ENCODE measurements around the gene TRPM3.
"Not testable (repeated sequence)": the region's sequence is repeated elsewhere in the genome, so short reads cannot be mapped to it uniquely, and the experiment has no call there.

Gene TRPM3

GRCh38 chr9:71004196-71004595 lies 117.2 kb downstream of the TRPM3 start:
- FAIRE-seq, result no peak
- no peak for DNase-seq (ENCODE audit: extremely low spot score, insufficient read length, low read depth)

- DNase-seq (ENCODE audit: extremely low spot score, insufficient read length, low read depth), result no peak
- no peak for FAIRE-seq
These were observed 118.1 kb downstream of the TRPM3 start for GRCh38 chr9:71003346-71003745.

- no peak for DNase-seq (ENCODE audit: extremely low spot score, insufficient read length, low read depth)
These were observed 119.5 kb downstream of the TRPM3 start for GRCh38 chr9:71001780-71002386.

GRCh38 chr9:70998962-70999361 lies 122.5 kb downstream of the TRPM3 start:
- DNase-seq (ENCODE audit: extremely low spot score, insufficient read length, low read depth) (no peak), FAIRE-seq (no peak)

More at GRCh38 chr9:71001780-71002386, 119.5 kb downstream of the TRPM3 start:
- FAIRE-seq, result peak; percentile 72

GRCh38 chr9:70995511-70995910 lies 125.9 kb downstream of the TRPM3 start:
- no peak for FAIRE-seq
- DNase-seq (ENCODE audit: extremely low spot score, insufficient read length, low read depth), result no peak

GRCh38 chr9:70994582-70994981 lies 126.8 kb downstream of the TRPM3 start:
- DNase-seq (ENCODE audit: extremely low spot score, insufficient read length, low read depth) (no peak), FAIRE-seq (no peak)

GRCh38 chr9:70988551-70988950 lies 132.9 kb downstream of the TRPM3 start:
- FAIRE-seq, result no peak
- DNase-seq (ENCODE audit: extremely low spot score, insufficient read length, low read depth), result no peak

GRCh38 chr9:70987986-70988385 lies 133.4 kb downstream of the TRPM3 start:
- FAIRE-seq, result no peak
- DNase-seq (ENCODE audit: extremely low spot score, insufficient read length, low read depth), result no peak

- no peak for DNase-seq (ENCODE audit: extremely low spot score, insufficient read length, low read depth)
- FAIRE-seq, result no peak
These were observed 134.4 kb downstream of the TRPM3 start for GRCh38 chr9:70986984-70987383.

- no peak for FAIRE-seq
These were observed 137.6 kb downstream of the TRPM3 start for GRCh38 chr9:70983723-70984295.

GRCh38 chr9:70981312-70981711 lies 140.1 kb downstream of the TRPM3 start:
- DNase-seq (ENCODE audit: extremely low spot score, insufficient read length, low read depth) (no peak), FAIRE-seq (no peak)

More at GRCh38 chr9:70983723-70984295, 137.6 kb downstream of the TRPM3 start:
- no peak for DNase-seq (ENCODE audit: extremely low spot score, insufficient read length, low read depth)

GRCh38 chr9:70979966-70980365 lies 141.5 kb downstream of the TRPM3 start:
- DNase-seq (ENCODE audit: extremely low spot score, insufficient read length, low read depth) (no peak), FAIRE-seq (no peak)

- no peak for DNase-seq (ENCODE audit: extremely low spot score, insufficient read length, low read depth)
These were observed 143.3 kb downstream of the TRPM3 start for GRCh38 chr9:70978085-70978484.

GRCh38 chr9:70975821-70976220 lies 145.6 kb downstream of the TRPM3 start:
- DNase-seq (ENCODE audit: extremely low spot score, insufficient read length, low read depth), result no peak
- no peak for FAIRE-seq

More at GRCh38 chr9:70978085-70978484, 143.3 kb downstream of the TRPM3 start:
- no peak for FAIRE-seq

- DNase-seq (ENCODE audit: extremely low spot score, insufficient read length, low read depth), result no peak
- no peak for FAIRE-seq
These were observed 149.7 kb downstream of the TRPM3 start for GRCh38 chr9:70971723-70972122.

GRCh38 chr9:70966380-70966779 lies 155.0 kb downstream of the TRPM3 start:
- not testable (repeated sequence) for FAIRE-seq; DNase-seq (ENCODE audit: extremely low spot score, insufficient read length, low read depth)

- FAIRE-seq (no peak), DNase-seq (ENCODE audit: extremely low spot score, insufficient read length, low read depth) (no peak)
These were observed 156.6 kb downstream of the TRPM3 start for GRCh38 chr9:70964861-70965260.

GRCh38 chr9:70963554-70963953 lies 157.9 kb downstream of the TRPM3 start:
- no peak for DNase-seq (ENCODE audit: extremely low spot score, insufficient read length, low read depth)
- FAIRE-seq, result no peak

GRCh38 chr9:70962761-70963440 lies 158.5 kb downstream of the TRPM3 start:
- no peak for FAIRE-seq

GRCh38 chr9:70959366-70959765 lies 162.1 kb downstream of the TRPM3 start:
- DNase-seq (ENCODE audit: extremely low spot score, insufficient read length, low read depth), result no peak
- FAIRE-seq, result no peak

More at GRCh38 chr9:70962761-70963440, 158.5 kb downstream of the TRPM3 start:
- no peak for DNase-seq (ENCODE audit: extremely low spot score, insufficient read length, low read depth)

GRCh38 chr9:70954596-70955143 lies 166.8 kb downstream of the TRPM3 start:
- no peak for FAIRE-seq
- DNase-seq (ENCODE audit: extremely low spot score, insufficient read length, low read depth), result no peak

All from GM18507 (cell line).